HuH-7 (cell line): ENCODE data around the gene TRPM2.

Source experiments
- DNase-seq: peaks from one replicate; pipeline ENCODE4 v3.0.0; 2011; ENCODE audit warnings: low spot score

Gene TRPM2

DNA sequence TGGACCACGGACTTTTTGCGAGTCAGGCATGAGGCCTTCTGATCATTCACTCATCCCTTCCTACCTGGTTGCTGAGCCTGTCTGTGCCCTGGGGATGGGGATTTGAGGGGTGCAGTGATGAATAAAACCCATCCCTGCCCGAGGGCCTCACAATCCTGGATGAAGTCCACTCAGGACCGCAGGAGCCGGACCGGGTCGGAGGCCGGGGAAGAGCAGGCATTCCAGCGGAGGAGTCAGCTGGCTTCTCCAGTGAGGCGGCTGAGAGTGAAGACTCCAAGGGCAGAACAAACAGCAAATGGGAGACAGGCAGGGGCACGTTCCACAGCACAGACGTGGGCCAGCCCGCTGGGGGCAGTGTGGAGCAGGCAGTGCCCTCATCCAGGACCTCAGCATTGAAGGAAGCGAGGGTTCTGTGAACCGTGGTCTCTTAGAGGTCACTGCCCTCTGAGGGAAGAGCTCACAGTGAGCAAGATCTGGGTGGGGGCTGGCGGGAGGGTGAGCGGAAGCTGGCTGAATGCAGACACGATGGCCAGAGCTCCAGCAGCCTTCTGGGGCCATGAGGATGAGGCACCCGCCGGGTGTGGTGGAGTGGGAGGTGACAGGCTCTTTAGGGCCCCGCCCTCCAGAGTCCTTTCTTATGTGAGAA is 91.0 kb downstream of the TRPM2 start:
- peak; percentile 83 for DNase-seq

DNA sequence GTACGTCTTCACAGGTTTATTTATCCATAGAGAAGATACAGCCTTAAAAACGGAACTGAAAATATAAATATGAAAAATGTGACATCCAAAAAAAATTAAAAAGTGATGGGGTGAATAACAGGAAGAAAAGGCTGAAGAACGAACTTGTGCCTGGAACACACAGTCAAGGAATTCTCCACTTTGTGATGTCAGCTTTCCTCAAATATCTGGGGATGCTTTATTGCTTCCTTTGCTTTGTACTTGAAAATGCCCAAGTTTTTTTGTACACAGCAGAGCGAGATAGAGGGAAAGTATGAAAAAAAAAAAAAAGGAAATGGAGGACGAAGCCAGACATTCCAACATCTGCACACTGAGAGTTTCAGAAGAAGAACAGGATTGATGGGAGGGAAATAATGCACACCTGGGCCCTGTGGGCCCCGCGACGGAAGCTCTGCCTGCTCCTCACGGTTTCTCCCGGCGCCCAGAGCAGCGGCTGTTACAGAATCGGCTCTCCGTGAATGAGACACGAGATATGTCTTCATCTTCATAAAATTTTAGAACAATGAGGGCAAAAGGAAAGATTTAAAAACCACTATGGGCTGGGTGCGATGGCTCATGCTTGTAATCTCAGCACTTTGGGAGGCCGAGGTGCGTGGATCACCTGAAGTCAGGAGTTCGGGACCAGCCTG is 91.9 kb downstream of the TRPM2 start:
- no peak for DNase-seq

DNA sequence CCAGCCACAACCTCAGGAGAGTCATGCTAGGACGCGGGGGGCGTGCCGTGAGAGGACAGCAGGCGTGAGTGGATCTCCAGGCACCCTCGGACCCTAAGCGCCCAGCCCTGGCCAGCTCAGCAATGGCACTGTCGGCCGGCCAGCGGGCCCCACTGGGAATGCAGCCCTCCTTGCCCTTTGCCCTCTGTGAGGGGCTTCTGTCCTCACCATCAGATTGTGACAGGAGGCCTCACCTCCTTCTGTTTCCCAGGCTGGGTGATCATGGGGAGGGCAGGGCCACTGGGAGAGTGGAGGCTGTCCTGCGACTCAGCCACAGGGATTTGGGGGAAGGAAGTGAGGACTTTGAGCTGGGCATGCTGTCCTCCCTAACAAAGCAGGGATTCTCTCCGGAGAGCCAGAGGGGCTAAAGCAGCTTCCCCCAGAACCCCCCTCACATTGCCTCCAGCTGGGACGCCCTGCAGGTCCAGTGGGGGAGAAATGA is 95.3 kb downstream of the TRPM2 start:
- no peak for DNase-seq

DNA sequence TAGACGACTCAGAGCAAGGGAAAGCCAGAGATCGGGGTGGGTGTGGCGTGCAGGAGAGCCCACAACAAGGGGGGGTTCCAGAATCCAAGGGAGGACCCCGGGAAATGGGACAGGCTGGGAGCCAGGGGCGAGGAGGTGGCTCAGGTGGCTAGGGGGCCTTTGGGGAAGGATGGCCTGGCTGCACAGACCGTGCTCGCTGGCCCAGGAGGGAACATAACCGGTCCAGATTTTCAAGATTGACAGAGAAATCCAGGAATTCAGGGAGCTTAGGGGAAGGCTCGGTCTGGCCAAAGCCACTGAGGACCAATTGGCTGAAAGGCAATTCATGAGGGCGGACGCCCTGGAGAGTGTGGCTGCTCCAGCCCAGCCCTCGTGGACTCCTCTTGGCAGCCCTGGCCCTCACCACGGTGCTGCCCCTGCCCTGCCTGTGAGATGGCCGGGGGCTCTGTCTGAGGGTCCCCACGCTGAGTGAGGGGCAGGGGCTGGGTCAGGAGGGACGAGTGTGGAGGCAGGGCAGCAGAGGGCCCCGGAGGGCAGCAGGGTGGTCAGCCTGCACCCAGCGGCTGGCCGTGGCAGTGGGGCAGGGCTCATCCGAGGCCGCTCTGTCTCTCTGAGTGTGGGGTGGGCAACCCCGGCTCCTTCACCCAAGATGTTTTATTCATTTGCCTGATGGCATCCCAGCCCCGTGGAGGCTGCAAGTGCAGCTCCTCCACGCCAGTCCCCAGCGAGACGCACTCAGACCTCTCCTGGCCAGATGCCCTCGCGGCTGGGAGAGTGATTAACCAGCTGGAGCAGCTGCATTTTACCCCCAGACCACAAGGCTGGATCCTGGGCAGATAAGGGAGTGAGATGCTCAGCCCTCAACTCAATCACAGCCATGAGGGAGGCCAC is 96.3 kb downstream of the TRPM2 start:
- no peak for DNase-seq

DNA sequence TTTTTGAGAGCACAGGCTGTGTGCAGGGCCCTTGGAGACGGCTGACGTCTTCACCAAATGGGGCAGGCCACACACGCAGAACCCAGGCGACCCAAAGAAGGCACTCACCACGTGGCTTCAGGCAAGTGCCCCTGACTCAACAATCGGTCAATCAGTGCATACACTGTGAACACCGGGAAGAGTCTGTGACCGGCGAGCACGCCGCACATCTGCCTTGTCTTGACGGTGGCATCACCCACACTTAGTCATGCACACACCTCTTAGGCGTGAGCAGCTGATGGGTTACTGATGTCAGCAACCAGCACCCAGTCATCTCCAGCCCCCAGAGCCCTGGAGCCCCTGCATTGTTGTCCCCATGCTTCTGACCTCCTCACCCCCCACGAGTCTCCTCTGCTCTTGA is 97.0 kb downstream of the TRPM2 start:
- DNase-seq, result no peak

DNA sequence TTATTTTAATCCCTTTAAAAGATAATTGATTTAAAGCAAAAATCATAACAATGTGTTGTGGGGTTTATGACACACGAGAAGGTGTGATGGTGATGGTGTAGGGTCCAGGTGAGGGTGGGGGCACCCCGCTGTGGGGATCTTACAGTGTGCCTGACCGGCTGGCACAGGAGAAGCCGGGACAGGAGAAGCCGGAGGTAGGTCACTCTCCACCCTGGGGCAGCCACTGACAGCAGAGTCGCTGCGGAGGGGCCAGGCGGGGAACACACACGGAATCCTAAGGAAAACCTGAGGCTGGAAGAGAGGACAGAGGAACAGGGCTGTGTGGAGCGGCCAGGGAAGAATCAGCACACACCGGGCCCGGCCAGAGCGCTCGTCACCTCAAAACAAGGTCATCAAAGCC is 97.6 kb downstream of the TRPM2 start:
- DNase-seq, result no peak

DNA sequence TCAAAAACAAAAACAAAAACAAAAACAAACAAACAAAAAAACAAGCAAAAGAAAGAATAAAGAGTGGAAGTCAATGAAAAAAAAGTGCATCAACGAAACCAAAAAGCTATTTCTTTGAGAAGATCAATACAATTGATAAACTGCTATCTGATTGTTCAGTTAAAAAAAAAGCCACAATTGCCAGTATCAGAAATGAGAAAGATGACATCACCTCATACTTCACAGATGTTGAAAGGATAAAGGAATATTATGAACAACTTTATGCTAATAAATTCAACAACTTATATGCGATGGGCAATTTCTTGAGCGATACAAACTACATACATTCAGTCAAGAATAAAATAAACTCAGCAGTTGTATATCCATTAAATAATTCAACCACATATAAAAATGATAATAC is 99.7 kb downstream of the TRPM2 start:
- no peak for DNase-seq

DNA sequence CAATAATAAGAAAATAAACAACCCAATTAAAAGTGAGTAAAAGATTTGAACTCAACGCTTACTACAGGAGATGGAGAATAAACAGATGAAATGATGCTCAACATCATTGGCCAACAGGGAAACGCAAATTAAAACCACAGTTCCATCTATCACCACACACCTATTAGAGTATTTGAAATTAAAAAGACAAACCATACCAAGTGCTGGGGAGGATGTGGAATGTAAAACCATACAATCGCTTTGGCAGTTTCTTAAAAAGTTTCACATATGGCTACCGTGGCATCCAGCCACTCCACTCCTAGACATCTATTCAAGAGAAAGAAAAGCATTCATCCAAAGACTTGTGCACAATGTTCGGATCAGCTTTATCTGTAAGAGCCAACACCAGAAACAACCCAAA is 100.6 kb downstream of the TRPM2 start:
- DNase-seq, result no peak

DNA sequence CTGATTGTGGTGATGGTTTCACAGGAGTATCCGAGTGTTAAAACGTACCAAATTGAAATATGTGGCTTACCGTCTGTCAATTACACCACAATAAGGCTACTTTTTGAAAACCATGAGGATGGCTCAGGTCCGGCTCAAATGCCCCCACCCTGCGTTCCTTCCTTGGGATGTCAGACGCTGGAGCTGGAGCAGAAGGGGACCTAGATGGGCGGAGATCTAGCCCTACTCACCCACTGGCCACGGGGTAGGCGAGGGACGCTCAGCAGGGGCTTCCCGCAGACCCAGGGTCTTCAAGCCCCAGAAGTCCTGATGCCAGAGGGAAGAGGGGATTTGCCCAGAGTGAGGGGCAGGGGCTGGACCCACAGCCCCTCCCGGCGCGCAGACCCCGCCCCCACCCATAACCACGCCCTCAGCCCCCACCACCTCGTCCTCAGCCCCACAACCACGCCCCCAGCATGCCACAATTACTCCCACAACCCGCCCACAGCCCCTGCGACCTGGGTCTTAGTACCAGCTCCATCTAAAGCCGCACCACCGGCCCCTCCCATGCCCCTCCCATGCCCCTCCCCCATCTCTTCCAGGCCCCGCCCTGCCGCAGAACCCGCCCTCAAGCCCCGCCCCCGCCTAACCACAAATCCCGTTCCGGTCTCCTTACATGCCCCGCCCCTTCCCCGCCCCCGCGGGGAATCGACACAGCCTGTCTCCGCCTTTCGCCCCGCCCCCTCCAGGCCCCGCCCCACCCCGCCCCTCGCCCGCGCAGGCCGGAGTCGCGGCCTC is 101.5 kb downstream of the TRPM2 start, which contains the start of gene LRRC3:
Gene LRRC3 (plus strand): TSS at position 764 of the 777 bp plus-strand sequence. CDS start 1,135 bp downstream, outside the sequence.
- peak; percentile 98 for DNase-seq

DNA sequence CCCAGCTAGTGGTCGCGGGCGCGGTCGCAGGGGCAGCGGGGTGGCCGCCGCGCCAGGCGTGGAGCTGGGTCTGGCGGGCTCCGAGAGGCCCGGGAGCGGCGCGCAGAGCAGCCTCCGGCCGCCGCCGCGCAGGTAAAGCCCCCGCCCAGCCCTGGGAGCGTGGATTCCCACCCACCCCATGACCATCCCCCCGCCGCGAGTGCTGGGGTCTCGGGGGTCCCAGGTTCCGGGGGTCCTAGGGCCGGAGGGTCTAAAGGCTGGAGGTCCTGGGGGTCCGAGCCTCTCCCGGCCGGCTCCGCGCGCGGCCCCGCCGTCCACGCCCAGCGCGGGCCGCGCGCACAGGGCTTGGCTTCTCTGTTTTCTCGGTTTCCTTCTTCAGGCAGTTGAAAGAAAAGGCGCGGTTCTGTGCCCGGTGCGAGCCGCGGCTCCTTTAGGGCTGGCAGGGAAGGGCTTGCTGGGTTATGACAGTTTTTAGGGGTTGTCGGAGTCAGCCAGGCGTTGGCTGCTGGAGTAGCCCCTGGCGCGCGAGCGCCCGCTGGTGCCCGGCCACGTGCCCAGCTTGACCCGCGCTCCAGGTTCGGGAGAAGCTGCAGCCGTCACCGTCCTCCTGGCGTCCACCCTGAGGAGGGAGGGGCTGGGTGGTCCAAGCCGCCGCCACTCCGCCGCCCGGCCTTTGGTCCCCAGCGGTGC is 102.2 kb downstream of the TRPM2 start:
- peak; percentile 61 for DNase-seq

DNA sequence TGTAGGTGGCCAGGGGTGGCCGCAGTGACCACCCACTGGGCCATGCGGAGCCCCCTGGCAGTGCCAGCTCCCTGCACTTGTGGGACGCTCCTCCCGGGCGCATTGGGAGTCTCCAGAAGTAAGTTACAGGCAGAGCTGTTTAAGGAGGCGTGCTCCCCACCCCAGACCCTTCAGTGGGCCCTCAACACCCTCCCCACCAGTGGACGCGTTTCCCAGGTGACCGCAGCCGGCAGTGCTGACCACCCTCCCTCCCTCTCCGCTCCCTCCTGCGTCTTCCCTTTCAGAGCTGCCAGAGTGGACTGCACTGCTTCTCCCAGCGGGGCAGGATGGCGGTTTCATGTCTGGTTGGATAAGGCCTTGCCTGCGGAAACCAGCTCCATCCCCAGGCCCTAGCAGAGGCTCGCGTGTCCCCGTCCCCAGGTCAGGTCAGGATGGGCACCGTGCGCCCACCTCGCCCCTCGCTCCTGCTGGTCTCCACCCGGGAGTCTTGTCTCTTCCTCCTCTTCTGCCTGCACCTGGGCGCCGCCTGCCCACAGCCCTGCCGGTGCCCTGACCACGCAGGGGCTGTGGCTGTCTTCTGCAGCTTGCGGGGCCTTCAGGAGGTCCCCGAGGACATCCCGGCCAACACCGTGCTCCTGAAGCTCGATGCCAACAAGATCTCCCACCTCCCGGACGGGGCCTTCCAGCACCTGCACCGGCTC is 102.9 kb downstream of the TRPM2 start:
- no peak for DNase-seq

DNA sequence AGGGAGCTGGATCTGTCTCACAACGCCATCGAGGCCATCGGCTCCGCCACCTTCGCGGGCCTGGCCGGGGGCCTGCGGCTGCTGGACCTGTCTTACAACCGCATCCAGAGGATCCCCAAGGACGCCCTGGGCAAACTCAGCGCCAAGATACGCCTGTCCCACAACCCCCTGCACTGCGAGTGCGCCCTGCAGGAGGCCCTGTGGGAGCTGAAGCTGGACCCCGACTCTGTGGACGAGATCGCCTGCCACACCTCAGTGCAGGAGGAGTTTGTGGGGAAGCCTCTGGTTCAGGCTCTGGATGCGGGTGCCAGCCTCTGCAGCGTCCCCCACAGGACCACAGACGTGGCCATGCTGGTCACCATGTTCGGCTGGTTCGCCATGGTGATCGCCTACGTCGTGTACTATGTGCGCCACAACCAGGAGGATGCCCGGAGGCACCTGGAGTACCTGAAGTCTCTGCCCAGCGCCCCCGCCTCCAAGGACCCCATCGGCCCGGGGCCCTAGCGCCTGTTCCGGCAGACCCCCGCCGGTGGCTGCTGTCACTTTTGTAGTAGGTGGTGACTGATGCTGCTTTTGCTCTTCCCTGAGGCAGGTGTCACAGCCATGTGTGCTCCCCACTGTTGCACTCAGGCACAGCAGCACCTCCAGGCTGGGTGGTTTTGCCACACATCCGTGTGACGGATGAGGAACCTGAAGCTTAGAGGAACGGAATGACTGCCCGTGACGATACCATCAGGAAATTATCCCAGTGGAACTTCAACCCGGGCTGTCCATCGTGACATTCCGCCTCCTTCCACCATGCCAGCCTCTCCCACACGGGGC is 103.7 kb downstream of the TRPM2 start:
- peak; percentile 32 for DNase-seq

DNA sequence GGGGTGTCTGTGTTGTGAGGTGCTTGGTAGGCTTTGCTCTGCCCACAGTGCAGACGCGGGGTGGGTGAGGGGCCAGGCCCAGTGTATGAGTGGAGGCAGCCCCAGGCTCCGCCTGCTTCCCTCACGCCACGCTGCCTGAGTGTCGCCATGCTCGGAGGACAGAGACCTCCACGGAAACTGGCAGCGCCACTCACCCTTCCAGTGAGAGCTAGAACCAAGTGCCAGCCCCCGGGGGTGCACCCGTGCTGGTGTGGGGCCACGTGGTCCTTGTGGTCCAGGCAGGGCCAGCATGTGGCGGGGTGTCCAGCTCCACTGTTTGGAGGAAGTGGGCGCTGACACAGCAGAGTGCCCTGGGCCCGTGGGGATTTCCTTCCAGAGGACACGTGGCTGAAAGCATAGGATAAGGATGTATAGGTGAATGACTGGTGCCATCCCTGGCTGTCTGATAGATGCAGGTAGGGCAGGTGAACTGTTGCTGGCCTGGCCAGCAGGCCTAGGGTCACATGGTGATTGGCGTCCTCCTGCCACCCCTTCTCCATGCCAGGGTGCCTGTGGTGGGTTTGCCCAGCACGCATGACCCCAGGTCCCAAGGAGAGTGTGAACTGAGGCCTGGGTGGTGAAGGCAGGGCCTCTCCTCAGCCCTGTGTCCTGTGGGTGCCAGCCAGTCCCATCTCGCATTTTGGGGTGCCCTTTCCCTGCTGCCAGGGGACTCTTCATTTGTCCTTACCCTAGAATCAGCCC is 105.7 kb downstream of the TRPM2 start:
- DNase-seq, result no peak

DNA sequence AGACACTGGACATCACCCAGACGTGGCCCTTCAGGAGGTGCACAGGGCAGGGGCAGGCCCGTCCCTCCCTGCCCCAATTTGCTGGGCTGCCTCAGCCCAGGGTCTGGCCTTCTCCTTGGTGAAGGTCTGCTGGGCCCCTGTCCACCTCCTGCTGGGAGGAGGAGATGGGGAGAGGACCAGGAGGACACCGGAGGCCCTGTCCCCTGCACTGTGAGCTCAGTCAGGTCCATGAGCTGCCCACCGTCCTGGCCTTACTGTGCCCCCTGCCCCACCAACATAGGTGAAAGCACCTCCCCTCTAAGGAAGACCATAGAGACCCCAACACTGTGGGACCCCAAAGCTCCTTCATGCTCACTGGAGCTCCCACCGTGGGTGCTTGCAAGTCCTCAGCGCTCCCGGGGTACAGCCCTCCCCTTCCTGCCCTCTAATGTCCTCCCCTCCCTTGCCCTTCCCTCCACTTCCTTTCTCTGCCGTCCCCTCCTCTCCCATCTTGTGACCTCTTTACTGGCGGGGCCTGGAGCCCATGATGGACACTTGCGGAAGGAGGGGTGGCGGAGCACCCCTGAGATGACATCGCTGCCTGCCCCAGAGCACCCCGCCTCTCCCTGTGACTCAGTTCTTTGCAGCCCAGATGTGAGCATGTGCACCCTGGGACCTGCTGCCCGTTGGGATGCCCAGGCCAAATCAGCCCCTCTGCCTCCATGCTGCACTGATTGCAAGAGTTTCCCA is 106.5 kb downstream of the TRPM2 start:
- DNase-seq, result no peak

DNA sequence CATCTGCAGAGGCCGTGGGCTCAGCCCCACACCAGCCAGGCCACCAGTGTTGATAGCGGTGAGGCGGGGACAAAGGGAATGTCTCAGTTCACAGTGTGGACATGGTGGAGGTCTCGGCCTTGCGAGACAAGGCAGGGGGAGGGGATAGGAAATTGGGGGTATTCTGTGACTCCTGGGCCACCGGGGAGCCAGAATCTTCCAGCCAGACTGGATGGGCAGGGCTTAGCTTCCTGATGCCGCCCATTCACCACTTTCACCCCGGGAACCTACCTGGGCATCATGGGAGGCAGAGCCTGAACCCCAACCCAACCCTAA is 107.0 kb downstream of the TRPM2 start:
- DNase-seq, result no peak

DNA sequence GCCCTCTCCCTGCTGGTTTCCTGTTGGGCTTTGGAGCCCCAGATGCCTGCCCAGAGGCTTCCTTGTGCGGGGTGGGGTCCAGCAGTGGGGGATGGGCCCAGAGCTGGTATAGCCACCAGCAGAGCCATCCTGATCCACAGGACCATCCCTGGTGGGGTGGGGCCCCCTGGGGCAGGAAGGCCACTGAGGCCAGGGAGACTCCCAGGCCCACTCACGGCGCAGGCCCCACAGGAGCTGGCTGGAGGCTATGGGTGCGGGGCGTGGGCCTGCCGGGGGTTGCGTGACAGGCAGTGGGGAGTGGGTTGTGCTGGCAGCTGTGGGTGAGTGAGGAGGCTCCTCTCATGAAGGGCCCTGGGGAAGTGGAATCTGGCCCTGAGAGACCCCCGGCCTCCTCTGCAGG is 107.6 kb downstream of the TRPM2 start:
- DNase-seq, result no peak

DNA sequence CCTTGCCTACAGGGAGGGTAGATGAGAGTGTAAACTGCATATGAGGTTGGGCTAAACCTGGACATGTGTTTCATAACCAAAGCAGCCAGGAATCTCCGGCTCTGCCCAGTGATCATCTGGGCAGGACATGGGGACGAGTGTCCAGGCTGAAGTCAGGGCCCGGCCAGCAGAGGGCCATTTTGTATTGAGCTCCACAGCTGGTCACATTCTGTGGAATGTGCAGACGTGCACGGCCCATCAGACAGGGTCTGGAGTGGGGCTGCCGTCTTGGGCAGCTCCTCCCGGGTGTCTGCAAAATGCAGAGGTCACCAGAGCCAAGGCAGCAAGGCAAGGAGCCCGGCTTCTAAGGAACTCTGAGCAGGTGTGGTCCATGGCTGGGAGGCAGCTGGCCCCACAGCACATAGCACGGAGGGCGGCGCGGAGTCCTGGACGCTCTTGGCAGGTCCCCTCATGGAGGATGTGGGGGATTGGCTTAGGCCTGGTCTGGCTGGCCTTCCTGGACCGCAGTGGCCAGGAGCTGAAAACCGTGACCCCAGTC is 108.1 kb downstream of the TRPM2 start:
- no peak for DNase-seq

DNA sequence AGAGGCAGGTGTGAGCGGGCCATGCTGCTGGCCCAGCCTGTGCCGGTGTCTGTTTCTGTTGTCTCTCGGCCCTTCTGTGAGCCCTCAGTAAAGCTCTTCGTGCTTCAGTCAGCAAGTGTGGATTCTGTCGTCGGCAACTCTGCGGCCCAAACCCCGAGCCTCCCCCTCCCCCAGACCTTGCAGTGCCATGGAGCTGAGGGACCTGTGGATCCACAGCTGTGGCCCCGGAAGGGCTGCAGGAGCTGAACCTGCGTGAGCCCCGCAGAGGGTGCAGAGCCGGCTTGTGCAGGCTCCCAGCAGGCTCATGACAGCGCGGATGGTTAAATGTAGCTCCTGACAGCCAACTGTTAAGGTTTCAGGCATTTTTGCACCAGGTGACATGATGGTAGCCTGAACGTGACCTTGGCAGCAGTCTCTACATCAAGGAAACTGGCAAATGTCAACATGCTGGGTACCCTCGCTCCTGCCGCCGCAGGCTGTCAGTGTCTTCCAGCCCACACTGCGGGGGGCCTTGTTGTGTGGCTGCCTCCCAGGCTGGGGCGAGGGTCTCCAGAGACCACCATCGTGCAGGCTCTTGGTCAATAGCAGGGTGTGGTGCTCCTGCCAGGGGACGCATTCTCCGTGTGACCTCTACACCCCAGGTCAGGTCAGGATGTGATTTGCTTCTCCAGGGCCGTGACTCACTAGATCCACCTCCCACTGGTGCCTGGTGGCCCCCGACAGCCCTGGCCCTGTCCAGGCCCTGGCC is 108.8 kb downstream of the TRPM2 start:
- no peak for DNase-seq
